Sigmoid colon (tissue), 4 donors: ENCODE results near the gene PACRG.

Source experiments
- CTCF ChIP-seq, 4 experiments: fragments of 450-650 bp in 3 of 4; fragments of 200-600 bp in 1 of 4; IDR thresholded peaks; one replicate each; pipeline ENCODE4 v1.5.1; 2016 to 2019; ENCODE audit warnings: antibody characterized with exemption in 4 of 4, mild to moderate bottlenecking in 3 of 4, moderate library complexity in 2 of 4
- EP300 ChIP-seq, 4 donors: sonication (generic); formaldehyde crosslinking; IDR thresholded peaks; one replicate each; pipeline ENCODE4 v1.6.1; 2017; ENCODE audit warnings: antibody characterized with exemption in 4 of 4
- POLR2A ChIP-seq, 2 donors: fragments of 450-650 bp; IDR thresholded peaks; one replicate each; pipeline ENCODE4 v1.6.1; 2016; ENCODE audit warnings: antibody characterized with exemption in 2 of 2, mild to moderate bottlenecking in 2 of 2, moderate library complexity in 2 of 2

- TF ChIP-seq POLR2A (IDR thresholded peaks at IDR 0.05) (no peak), CTCF (IDR thresholded peaks at IDR 0.05) (no peak), EP300 (IDR thresholded peaks at IDR 0.05) (no peak)
These were observed 46.3 kb upstream of the PACRG start for GRCh38 chr6:162681447-162681846.
